Pons (tissue), 1 donor: ENCODE measurements around the gene HOXA7.

Experiments
- DNase-seq: peaks from one replicate; pipeline ENCODE4 v3.0.0-alpha.2; 2016; ENCODE audit warnings: low spot score

Gene HOXA7

DNA sequence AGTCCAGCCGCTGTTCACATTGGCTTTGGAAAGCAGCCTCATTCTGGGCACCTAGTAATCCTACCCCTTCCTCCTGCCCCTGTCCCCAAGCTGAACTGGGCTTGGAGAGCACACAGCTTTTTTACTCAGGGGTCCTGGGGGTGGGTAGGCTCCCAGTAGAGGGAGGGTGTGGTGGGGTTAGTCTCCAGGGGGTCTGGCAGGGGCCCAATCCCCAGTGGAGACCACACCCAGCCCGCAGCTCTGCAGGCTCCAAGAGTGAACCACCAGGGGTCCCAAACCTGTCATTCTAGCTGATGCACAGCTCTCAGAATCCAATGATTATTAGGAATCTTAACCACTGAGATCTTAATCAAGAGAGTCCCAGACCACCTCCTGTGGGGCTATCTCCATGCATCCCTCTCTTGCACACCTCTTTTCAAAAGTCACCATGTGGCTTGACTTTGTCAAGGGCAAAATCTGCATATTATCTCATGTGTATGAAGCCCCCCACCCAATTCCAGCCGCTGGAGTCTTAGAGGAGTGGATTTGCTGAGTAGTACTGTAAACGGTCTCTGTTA is 25.9 kb upstream of the HOXA7 start:
- no peak for DNase-seq

GRCh38 chr7:27181795-27182275 is 25.4 kb upstream of the HOXA7 start:
- DNase-seq: no peak

DNA sequence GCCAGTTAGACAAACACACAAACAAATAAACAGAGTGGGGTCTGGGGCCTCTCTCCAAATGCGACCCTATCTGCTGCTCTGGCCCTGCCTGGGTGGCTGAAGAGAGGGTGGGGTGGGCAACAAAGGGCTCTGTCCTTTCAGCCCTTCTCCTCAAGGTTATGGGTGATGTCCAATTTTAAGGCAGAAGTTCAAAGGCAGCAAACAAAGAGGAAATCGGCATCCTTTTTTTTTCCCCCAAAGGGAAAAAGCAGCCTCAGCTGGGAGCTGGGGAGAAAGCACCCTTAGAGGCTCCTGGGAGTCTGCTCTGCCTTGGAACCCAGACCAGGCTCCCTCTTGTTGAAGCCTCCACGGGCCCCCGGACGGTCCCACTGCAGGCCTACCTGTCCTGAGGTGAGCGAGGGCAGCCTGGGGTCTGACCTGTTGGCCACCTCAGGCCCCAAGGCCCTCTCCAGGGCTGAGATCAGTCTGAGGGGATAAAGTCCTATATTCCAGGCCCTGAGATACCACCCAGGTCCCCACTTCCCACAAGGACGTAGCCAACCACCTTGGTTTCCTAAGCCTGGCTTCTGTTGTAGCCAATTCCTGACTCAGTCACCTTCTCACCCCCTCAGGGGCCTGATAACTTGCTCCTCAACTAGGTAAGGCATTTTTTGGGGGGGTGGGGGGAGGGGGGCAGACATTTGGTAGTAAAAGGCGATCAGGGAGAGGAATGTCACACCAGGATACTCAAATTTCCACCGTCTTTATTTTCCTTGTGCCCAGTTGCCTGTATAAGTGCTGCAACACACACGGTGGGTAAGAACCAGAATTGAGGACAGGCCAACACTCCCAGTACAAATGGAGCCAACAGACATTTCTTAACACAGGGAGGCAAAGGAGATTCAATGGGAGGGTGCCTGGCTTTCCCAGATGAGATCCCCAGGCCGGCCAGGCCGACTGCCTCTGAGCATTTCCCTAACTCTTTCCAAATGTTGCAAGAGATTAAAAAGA is 24.3 kb upstream of the HOXA7 start:
- no peak for DNase-seq

DNA sequence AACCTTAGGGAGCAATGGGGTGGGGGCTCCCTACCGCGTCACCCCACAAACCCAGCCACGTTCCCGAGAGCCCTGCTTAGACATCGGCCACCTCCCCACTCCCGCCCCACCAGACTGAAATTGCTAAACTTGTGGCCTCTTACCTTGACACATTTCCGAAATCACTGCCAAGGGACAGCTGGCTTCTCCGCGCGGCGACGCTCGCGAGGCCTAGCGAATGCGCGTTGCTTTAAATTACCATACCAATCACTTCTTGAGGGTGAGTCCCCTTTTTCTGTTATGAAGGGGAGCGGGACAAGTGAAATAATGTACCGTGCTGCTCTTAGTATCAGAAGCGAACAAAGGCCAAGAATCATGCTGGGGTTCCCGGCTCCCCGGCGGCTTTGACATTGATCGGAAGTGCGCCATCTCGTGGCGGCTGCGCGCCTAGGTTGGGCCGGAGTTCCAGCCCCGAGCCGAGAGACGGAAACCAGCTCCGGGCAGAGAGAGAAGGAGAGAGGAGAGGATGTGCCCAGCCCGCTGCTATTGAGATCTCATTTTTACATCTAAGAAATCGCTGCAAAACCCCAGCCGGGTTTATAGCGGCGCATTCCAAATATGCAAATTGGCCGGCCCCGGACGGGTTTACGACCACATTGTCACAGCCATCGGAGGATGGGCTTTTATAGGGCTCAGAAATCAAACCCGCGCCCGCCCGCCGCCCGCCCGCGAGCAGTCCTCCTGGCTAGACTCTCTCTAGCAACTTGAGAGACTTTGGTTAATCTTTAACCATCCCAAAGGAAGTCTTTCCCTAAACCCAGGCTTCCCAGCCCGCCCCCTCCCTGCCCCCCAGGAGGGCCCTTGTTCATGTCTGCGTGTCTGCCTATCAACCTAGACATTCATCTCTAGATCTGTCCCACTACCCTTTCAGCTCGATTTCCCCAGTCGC is 23.3 kb upstream of the HOXA7 start:
- no peak for DNase-seq

- no peak for DNase-seq
Observed at GRCh38 chr7:27179030-27179429, 22.6 kb upstream of the HOXA7 start.

DNA sequence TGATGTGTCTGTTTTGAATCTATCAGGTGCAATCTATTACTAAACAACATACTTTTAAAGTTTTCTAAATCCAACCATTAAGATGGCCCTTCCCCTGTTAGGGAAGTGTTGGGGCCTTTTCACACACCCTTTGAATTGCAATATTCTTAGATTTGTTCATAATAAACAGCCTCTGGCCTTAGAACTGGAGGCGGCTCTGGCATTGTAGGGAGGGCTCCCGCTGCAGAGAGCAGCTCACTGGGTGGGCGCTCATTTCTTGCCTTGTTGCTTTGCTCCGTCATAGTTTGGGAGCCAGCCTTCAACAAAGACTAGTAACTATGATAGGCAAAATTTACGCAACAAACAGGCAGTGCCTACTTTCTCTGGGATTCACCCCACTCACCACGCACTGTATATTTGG is 21.9 kb upstream of the HOXA7 start:
- DNase-seq: no peak

DNA sequence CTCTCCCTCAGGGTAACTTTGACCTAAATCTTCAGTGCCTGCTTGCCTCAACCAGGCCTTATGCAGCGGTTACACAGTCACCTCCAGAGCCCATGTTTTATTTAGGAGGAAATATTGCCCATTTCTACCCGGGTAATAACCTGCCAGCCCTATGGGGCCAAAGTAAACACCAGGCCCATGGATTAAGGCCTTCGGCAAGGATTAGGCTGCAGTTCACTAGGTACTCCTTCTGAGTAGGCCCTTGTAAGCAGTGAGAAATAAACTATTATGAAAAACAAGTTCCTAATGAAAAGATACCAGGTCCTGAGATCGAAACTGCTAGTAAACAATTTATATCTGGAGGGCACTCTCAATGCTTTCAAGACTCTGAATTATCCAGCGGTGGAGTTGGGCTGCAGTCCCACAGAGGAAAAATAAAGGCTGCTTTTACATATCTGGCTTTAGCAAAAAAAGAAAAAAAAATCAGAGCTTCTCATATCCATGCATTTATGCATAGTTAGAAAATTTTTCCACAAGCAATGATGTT is 21.4 kb upstream of the HOXA7 start:
- DNase-seq: no peak

DNA sequence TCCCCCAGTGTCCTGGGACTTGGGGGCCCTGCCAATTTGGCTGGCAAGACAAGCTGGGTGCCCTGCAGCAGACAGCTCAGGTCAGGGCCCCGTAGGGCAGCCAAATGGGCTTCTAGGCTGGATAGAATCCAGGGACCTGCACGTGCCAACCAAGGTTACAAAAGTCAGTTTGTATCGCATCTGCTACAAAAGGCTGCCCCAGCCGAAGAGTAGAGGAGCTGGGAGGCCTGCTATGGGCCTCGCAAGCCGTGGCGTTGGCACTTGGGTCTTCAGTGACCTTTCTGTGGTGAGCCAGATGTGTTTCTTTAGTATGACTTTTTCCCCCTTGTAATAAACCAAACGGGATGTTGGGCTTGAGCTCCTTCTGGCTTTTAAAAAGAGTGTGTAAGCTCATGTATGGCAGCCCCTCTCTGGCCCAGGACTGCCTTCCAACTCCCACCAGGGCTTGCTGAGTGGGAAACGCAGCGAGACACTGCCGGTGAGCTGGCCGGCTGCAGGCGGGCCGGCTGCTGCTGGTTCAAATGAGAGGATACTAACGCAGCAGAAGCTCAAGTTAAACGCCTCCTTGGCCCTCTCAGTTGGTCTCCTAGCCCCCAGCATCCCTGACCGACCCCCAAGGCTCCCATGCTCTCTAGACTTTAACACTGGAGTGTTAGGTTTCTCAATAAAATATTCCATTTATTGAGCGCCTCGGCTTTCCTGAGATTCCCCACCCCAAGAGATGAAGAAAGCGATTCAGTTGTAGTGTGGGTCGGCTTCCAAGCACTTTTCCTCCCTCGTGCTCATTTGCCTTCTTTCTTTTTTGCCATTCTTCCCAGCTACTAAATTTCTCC is 20.7 kb upstream of the HOXA7 start:
- no peak for DNase-seq

DNA sequence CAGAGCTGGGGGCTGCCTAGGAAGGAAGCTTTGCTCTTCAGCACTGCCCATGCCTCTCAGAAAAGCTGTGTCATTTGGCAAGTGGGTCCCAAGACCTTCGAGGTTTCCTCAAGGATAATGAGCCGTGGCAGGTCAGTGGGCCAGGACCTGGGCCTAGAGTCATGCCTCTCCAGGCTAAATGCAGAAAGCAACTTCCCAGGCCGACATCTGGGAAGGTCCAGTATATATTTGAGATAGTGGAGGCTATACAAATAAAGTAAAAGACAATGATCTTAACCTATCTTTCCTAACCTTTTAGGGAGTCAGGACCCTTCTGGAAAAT is 20.0 kb upstream of the HOXA7 start:
- no peak for DNase-seq

GRCh38 chr7:27175626-27176523 is 19.4 kb upstream of the HOXA7 start:
- DNase-seq: no peak

DNA sequence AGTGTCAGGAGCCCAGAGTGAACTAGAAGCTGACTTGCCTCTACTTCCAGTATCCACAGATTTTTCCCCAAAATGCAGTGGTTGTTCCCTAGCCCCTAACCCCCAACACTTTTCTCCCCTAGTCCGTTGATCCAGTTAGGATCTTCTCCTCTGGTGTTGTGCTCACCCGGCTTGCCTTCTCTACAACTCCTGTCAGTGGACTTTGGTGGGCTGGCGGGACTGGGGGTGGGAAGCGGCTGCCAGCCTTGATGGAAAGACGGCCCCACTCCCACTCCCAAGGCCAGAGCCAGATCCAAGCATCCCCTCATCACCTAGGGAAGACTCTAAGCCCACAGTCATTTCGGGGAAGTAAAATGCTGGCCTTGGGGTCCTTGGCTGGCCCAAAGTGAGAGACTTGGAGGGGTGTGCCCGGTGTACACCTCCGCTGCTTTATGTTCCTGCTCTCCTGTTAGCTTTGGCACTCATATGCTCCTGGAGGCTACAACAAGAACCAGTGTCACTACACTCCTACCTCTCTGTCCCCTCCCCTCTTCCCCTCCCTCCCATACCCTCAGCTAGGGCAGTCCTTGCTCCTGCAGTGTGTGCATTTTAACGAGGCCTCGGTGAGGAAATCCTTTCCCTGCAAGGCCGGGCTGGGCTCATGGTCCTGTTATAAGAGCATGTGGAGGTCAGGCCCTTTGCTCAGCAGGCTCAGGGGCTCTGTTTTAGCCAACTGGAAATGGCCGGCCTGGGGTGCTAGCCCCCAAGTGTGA is 18.6 kb upstream of the HOXA7 start:
- no peak for DNase-seq

DNA sequence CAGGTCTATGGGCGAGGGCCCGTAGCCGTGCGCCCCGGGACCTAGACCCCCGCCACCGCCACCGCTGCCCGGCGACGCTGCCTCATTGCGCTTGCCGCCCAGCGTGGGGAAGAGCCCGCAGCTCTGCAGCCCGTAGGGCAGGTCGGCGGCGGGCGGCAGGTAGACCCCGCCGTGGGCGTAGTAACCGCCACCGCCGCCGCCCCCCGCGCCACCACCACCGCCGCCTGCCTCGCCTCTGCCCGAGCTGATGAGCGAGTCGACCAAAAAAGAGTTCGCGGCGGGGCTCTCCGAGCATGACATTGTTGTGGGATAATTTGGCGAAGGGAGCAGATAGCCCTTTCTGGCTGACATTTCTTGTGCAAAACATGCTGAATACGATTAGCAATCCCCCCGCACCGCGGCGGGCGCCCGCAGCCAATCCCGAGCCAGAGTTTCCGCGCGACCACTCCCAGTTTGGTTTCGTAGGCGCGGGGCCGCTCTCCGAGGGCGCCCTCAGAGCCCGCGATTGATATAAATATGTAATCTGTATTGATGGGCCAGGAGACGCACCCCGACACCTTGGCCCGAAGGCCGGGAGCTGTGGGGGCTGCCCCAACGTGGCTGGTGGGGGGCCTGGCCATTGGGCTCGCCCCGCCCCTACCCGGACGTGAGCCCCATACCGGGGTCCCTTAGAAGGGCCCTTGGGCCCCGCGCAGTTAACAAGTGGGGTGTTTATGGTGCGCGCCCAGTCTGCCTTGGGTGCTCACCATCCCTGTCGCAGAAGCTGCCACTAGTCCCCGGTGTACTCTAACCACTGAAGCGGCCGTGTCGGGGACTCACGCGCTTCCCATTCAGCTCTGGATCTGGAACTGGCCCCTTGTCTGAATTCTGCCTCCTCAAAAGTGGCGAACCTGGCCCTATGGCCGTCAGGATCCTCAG is 17.7 kb upstream of the HOXA7 start, which contains the start of gene HOXA10:
TSS of gene HOXA10 (minus strand) at position 365 of the 918 bp plus-strand sequence. CDS start at position 351, 14 bp downstream.
- no peak for DNase-seq

DNA sequence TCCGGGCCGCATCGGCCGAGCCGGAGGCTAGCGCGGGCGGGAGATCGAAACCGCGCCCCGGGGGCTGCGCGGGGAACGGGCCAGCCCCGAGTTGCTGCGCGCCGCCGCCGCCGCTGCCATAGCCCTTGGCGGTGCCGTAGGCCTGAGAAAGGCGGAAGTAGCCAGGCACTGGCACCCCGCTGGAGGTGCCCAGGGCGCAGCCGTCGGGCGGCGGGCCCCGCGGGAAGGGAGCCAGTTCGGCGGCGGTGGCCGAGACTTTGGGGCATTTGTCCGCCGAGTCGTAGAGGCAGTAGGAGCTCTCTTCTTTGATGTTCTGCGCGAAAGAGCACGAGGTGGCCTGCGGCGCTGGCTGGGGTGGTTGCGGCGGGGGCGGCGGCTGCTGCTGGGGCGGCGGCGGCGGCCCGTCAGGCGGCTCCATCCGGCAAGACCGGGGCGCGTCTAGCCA is 17.1 kb upstream of the HOXA7 start:
- no peak for DNase-seq

DNA sequence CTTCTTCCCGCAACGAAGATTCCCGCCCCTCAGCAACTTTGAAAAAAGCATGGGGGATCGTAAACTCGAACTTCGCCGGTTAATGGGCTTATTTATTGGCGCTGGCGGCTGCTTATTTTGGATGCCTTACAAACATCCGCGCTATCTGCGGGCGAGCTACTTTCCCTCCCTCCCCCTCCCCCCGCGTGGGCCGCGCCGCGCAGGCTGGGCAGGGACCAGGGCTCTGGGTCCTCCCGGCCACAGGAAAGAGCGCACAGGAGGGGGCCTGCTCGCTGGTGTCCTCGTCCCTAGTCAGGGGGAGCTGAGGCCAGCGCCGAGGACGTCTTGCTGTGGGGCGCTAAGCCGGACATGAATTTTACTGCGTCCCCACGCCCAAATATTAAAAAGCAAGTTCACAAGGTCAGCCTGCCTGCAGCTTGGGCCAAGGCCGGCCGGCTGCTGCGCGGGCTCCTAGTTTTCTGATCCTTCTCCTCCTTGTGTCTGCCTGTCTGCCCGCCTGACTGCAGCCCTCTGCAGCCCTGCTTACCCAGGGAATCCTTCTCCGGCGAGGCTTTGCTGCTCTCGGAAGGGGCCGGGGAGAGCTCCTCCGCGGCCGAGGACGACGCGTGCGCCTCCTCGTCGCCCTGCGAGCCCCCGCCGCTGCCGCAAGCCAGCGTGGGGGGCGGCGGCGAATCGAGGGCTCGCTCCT is 16.5 kb upstream of the HOXA7 start:
- no peak for DNase-seq

DNA sequence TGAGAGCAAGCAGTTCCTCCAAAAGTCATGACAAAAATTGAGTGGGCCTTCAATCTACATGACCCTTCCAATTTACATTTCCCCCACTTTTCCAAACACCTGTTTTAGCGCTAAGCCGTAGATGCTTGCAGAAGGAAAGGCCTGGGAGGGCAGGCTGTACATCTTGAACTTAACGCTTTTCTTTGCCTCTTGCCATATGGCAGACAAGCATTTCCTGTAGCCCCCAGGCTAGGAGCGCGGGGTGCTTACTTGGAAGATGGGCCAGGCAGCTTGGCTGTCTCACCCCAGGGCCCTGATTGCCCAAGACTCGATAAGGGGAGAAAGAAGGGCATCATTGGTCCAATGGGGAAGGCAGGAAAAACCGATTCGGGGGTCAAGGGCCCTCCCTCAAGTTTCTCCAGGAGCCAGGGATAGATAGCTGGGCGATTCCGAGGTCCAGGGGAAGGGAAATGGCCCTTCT is 15.9 kb upstream of the HOXA7 start:
- DNase-seq: no peak

DNA sequence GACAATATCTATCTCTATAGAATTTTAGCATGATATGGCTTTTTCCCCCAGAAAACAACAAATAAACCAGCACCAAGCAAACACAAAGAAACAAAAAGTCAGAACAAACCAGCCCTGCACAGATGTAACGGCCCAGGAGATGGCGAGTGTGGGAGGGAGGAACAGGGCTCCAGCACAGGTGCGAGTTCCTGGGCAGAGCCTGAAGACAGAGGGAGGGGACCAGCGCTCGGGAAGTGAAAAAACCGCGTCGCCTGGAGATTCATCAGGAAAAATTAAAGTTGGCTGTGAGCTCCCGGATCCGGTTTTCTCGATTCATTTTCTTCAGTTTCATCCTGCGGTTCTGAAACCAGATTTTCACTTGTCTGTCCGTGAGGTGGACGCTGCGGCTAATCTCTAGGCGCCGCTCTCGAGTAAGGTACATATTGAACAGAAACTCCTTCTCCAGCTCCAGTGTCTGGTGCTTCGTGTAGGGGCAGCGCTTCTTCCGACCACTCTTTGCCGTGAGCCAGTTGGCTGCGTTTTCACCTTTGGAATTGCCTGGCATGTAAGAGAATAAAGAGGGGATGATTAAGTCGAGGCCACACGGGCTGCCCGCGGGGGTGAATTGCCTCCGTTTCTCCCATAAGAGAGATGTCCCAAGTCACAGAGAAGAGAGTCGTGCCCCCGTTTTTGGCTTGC is 15.3 kb upstream of the HOXA7 start:
- DNase-seq: no peak

DNA sequence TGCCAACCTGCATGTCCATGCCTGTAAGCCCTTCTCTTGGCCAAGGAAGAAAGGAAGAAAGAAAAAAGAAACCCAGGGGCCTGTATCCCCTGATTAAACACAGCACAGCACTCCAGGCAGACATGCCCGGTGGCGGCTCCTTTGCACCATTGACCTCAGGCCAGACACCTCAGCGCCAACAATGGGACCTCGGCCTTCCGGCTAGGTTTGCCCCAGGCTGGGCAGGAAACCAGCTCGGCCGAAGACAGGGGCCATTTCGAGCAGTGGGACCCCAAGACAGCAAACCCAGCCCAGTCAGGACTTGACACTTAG is 14.8 kb upstream of the HOXA7 start:
- DNase-seq: no peak
